G401 (cell line): ENCODE data around the gene RNF168. TPM values are rescaled to one million over a fixed set of nuclear protein-coding genes. Genes with fewer than 3 reads are reported as not detected.
"Not testable (repeated sequence)": the region's sequence is repeated elsewhere in the genome, so short reads cannot be mapped to it uniquely, and the experiment has no call there.

Experiments used
- DNase-seq: peaks from one replicate; pipeline ENCODE4 v3.0.0-alpha.2; 2015; ENCODE audit warnings: low spot score
- in situ Hi-C: cut with HindIII; loops from 2 replicates; pipeline ENCODE4 v1.10.0; 2016; ENCODE audit warnings: low sequenced_read_pairs, mixed read lengths
- total RNA-seq: library from RNA; depleted of rRNA; stranded (reverse); fragments of >200 nt; shearing (Covaris generic); gene quantifications from 2 replicates; pipeline ENCODE4 v1.2.3, GENCODE V29; 2014

The RNF168 gene
- total RNA-seq, 1 experiment from 2014 or later, result 13.6 TPM

GRCh38 chr3:196489747-196490146 lies 13.8 kb downstream of the RNF168 start:
- in situ Hi-C loops, result no loop called here
- no peak for DNase-seq

- DNase-seq, result no peak
- in situ Hi-C loops, result no loop called here
Observed at GRCh38 chr3:196486263-196486662, 17.3 kb downstream of the RNF168 start.

GRCh38 chr3:196477678-196478077 lies 25.9 kb downstream of the RNF168 start:
- in situ Hi-C loops, result no loop called here
- no peak for DNase-seq

- in situ Hi-C loops, result no loop called here
- DNase-seq, result no peak
Observed at GRCh38 chr3:196472286-196472685, 31.3 kb downstream of the RNF168 start.

GRCh38 chr3:196471551-196471950 lies 32.0 kb downstream of the RNF168 start:
- DNase-seq, result no peak
- in situ Hi-C loops, result no loop called here

GRCh38 chr3:196470182-196470581 lies 33.4 kb downstream of the RNF168 start:
- in situ Hi-C loops, DNase-seq: not testable (repeated sequence)

GRCh38 chr3:196463804-196464203 lies 39.8 kb downstream of the RNF168 start:
- no peak for DNase-seq

GRCh38 chr3:196463478-196463756 lies 40.2 kb downstream of the RNF168 start:
- in situ Hi-C loops, result no loop called here
- DNase-seq, result no peak

More at GRCh38 chr3:196463804-196464203, 39.8 kb downstream of the RNF168 start:
- in situ Hi-C loops, result no loop called here

GRCh38 chr3:196462680-196463477 lies 40.7 kb downstream of the RNF168 start:
- DNase-seq, in situ Hi-C loops: not testable (repeated sequence)

- no peak for DNase-seq
- in situ Hi-C loops, result no loop called here
Observed at GRCh38 chr3:196458063-196458462, 45.5 kb downstream of the RNF168 start.

- DNase-seq, in situ Hi-C loops: not testable (repeated sequence)
Observed at GRCh38 chr3:196457470-196457869, 46.1 kb downstream of the RNF168 start.

- in situ Hi-C loops, result no loop called here
- no peak for DNase-seq
Observed at GRCh38 chr3:196454935-196455334, 48.6 kb downstream of the RNF168 start.

- DNase-seq, in situ Hi-C loops: not testable (repeated sequence)
Observed at GRCh38 chr3:196445391-196445790, 58.2 kb downstream of the RNF168 start.

GRCh38 chr3:196444500-196444894 lies 59.1 kb downstream of the RNF168 start:
- DNase-seq, result no peak
- in situ Hi-C loops, result no loop called here

- in situ Hi-C loops, result no loop called here
- no peak for DNase-seq
Observed at GRCh38 chr3:196440696-196441095, 62.9 kb downstream of the RNF168 start.

- no peak for DNase-seq
- in situ Hi-C loops, result no loop called here
Observed at GRCh38 chr3:196440041-196440537, 63.5 kb downstream of the RNF168 start.

- in situ Hi-C loops, result no loop called here
Observed at GRCh38 chr3:196432137-196432879, 71.3 kb downstream of the RNF168 start, which contains the start of gene UBXN7. Gene UBXN7, minus strand, starts transcription at chr3:196432427. Its CDS starts 28 bp downstream, at chr3:196432399.

GRCh38 chr3:196431181-196432136 lies 72.1 kb downstream of the RNF168 start:
- DNase-seq, result peak; percentile 44
- in situ Hi-C loops, result no loop called here

More at GRCh38 chr3:196432137-196432879, 71.3 kb downstream of the RNF168 start, which contains the start of gene UBXN7:
- peak; percentile 94 for DNase-seq

GRCh38 chr3:196428041-196428440 lies 75.5 kb downstream of the RNF168 start:
- no peak for DNase-seq
- in situ Hi-C loops, result no loop called here
